Kidney epithelial cell (primary cell): ENCODE results near the gene ARHGAP42. TPM values are rescaled to one million over a fixed set of nuclear protein-coding genes. Genes with fewer than 3 reads are reported as not detected.

Experiments
- DNase-seq: peaks from one replicate; pipeline ENCODE4 v3.0.0-alpha.2; 2010; ENCODE audit warnings: low read depth
- H3K27me3 ChIP-seq: 2 replicates; pipeline ENCODE4 v1.6.0; 2011; ENCODE audit warnings: low read length; ENCODE audit not compliant: control insufficient read depth, insufficient read depth
- H3K36me3 ChIP-seq: 2 replicates; pipeline ENCODE4 v1.5.1; 2011; ENCODE audit warnings: low read length; ENCODE audit not compliant: control insufficient read depth, insufficient read depth
- H3K4me3 ChIP-seq: 2 replicates; pipeline ENCODE4 v1.5.1; 2011; ENCODE audit warnings: low read depth, mild to moderate bottlenecking, control low read depth, low read length
- total RNA-seq: library from RNA; depleted of rRNA; stranded (reverse); fragments of >200 nt; gene quantifications from 2 replicates; pipeline ENCODE4 v1.2.3, GENCODE V29; 2015
- TF ChIP-seq, protein P1 (sequence below): IDR thresholded peaks from 2 replicates; pipeline ENCODE4 v1.5.1; 2011; ENCODE audit warnings: mild to moderate bottlenecking, moderate library complexity, low read length, control low read depth, inconsistent platforms; ENCODE audit not compliant: insufficient read depth, poor library complexity, severe bottlenecking

Gene ARHGAP42
- total RNA-seq, 1 donor from 2014 or later: 27.9 TPM

DNA sequence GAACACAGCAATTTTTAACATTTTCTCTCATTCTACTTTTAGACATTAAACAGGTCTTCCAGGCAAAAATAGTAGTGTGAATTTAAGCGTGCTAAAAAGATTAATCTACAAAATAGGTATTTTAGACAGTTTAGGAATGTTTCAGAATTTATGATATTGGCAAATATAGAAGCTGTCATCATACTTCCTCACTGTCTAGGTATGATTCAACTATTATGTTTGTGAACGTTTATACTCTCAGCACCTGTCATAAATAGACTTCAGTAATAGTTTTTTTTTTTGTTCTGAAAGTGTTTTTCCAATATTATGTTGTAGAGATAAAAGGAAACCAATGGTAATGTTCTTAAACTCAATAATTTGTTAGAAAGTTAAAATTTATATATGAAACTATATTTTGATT is 103.0 kb downstream of the ARHGAP42 start:
- TF ChIP-seq, protein P1, sequence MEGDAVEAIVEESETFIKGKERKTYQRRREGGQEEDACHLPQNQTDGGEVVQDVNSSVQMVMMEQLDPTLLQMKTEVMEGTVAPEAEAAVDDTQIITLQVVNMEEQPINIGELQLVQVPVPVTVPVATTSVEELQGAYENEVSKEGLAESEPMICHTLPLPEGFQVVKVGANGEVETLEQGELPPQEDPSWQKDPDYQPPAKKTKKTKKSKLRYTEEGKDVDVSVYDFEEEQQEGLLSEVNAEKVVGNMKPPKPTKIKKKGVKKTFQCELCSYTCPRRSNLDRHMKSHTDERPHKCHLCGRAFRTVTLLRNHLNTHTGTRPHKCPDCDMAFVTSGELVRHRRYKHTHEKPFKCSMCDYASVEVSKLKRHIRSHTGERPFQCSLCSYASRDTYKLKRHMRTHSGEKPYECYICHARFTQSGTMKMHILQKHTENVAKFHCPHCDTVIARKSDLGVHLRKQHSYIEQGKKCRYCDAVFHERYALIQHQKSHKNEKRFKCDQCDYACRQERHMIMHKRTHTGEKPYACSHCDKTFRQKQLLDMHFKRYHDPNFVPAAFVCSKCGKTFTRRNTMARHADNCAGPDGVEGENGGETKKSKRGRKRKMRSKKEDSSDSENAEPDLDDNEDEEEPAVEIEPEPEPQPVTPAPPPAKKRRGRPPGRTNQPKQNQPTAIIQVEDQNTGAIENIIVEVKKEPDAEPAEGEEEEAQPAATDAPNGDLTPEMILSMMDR: no peak
- no peaks in the 10 kb centered on the region for H3K36me3 ChIP-seq
- DNase-seq: no peak
- no peak overlapping the region for H3K4me3 ChIP-seq
- no peaks in the 10 kb centered on the region for H3K27me3 ChIP-seq

GRCh38 chr11:100791103-100791502 is 104.0 kb downstream of the ARHGAP42 start:
- DNase-seq: no peak
- H3K27me3 ChIP-seq: no peaks in the 10 kb centered on the region
- TF ChIP-seq, protein P1: no peak
- no peaks in the 10 kb centered on the region for H3K36me3 ChIP-seq
- H3K4me3 ChIP-seq: no peak overlapping the region

DNA sequence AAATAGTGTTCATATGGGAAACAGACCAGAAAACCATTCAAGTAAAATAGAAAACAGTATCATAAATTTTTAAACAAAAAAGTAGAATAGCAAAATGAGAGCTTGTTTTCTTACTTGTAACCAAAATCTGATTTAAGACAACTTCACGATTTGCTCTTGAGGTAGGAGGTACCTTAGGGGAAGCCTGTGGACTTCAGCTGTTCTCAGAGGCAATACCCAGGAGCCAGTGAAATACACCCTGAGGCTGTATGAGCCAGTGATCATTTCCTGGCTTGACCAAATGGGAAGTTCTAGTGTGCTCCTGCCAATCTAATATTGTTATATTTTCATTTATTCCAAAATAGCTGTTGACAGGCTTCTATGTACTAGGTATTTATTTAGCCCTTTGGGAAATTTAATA is 104.8 kb downstream of the ARHGAP42 start:
- no peaks in the 10 kb centered on the region for H3K27me3 ChIP-seq
- no peak for DNase-seq
- TF ChIP-seq, protein P1: no peak
- H3K4me3 ChIP-seq: no peak overlapping the region
- no peaks in the 10 kb centered on the region for H3K36me3 ChIP-seq

- Histone ChIP-seq H3K4me3 (no peak overlapping the region), H3K36me3 (no peaks in the 10 kb centered on the region), H3K27me3 (no peaks in the 10 kb centered on the region)
- DNase-seq: no peak
- TF ChIP-seq, protein P1: no peak
Observed at GRCh38 chr11:100793525-100793924, 106.4 kb downstream of the ARHGAP42 start.

DNA sequence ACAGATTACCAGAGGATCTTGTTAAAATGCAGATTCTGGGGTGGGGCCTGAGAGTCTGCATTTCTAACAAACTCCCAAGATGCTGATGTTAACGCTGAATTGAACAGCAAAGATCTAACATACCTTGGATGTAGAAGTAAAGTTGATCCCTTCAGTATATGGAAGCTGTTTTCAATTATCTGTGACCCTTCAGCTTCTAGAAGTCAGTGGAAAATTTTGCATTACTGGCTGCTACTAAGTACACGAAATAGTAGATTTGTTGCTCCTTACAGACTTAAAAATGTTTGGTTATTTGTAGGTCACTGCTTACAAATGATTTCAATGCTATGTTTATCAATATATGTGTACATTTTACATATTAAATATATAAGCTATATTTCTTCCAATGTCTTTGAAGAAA is 107.4 kb downstream of the ARHGAP42 start:
- no peaks in the 10 kb centered on the region for H3K27me3 ChIP-seq
- H3K36me3 ChIP-seq: no peaks in the 10 kb centered on the region
- no peak overlapping the region for H3K4me3 ChIP-seq
- TF ChIP-seq, protein P1: no peak
- DNase-seq: no peak

DNA sequence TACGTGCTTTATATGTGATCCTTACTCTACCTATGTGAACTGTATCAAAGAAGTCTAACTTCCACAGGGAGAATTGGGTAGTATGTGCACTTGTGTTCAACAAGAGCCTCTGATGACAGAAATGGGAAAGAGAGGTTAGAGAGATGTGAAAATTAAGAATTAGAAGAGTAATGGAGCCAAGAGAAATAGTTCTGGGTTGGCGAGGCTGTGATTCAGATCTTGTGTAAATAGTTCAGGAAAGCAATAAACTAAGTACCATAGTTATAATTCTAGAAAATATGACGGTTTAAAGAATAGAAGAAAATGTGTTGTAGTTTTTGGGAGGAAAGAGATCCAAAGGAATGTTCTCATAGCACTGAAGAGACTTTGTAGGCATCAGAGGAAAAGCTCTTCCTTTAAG is 112.4 kb downstream of the ARHGAP42 start:
- H3K27me3 ChIP-seq: no peaks in the 10 kb centered on the region
- no peaks in the 10 kb centered on the region for H3K36me3 ChIP-seq
- TF ChIP-seq, protein P1: no peak
- H3K4me3 ChIP-seq: no peak overlapping the region
- no peak for DNase-seq
